Stimulated activated CD4-positive, alpha-beta T cell treated with anti-CD3 and anti-CD28 coated beads, TNF-alpha, amount 100 ng/mL, for 1 hour (primary cell): Measurements from ENCODE around the gene ZNF516.

Experiments
- DNase-seq, 3 donors: peaks; one replicate each; pipeline ENCODE4 v3.0.0-alpha.2; 2020; ENCODE audit warnings: low read depth in 3 of 3, low spot score in 1 of 3

ZNF516 gene

DNA sequence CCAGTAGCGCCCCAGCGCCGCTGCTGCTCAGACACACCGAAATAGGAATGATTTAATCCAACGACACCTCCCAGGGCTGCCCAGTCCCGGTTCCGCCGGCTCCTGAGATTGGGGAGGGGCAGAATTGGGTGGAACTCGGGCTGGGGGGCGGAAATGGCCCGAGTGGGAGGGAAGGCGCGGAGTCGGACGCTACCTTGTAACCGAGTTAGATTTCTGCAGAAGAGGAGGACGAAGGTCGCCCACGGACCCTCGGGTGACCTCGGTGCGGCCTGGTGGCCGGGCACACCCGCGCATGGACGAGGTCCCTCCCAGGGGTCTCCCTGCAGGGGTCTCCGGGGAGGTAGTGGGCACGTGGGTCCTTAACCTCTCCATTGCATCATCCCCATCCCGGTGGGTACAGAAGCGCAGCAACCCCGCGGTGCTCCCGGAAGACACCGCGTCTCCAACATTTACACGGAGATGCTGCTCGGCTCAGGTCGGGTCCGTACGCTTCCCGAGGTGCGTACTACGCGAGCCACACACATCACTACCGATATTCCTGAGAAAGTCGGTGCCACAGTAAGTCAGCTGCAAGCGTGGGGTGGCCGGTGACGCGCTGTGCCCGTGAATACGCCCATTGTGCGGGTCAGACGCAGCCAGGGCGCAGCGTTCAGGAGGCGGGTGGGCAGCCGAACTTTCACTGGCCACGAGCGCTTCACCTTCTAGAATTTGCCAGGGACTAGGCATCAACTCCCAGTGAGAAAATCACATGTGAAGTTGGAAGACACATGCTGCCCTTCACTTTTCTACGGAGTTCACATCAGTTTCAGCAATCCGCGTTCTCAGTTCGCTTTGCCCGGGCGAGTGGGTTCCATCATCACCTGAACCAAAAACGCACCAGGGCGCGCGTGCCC is 3.0 kb downstream of the ZNF516 start:
- no peak for DNase-seq

- DNase-seq, result peak; percentile 36 to 63 (median 62)
These were observed 3.6 kb downstream of the ZNF516 start for GRCh38 chr18:76491473-76491775.

DNA sequence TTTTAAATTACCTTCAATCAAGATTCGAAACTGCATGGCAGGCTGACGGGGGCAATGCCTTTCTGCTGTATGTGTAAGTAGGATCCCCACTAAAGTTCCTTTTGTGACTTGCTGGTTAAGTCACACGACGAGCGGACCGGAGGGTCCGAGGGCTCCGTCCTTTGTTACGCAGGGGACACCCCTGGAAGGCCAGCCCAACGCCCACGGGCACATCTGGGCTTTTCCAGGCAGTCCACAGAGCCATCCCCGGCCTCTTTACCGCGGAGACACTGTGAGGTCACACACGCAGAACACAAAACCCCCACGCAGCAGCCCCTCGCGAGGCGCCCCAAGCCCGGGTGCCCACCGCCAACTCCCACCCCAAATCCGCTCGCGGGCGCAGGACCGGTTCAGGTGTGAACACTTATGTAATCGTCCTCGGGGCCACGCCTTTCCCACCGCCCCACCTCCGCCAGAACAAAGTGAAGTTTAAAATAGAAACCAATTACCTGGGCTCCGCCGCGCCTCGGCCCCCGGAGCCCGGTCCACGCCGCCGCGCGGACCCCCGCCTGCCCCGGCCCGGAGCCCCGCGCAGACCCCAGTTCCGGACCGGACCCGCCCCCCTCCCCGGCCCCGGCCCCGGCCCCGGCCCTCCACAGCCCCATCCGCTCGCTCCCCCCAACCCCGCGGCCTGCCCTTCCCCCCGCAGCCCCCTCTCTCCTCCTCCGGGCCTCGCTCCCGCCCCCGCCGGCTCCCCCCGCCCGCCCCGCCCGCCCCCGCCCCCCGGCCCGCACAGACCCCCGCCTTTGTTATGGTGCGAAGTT is 4.2 kb downstream of the ZNF516 start:
- DNase-seq, result no peak

DNA sequence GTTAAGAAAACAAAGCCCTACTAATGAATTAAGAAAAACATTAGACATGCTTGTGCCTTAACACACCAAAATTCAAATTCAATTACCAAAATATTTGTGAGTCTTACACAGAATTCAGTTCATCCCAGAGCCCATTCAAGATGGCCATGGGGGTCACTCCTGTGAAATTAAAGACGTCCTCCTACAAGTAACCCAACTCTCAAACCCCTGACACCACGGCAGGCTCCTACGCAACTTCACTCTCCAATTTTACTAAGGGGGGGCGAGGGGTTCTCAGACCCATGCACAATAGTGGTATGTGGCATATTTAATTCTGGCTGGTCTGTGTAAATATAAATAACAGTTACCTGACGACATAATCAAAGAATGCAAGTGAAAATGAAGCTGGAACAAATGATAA is 5.0 kb downstream of the ZNF516 start:
- DNase-seq, result no peak

- no peak for DNase-seq
These were observed 6.0 kb downstream of the ZNF516 start for GRCh38 chr18:76489081-76489480.

- DNase-seq, result no peak
These were observed 6.9 kb downstream of the ZNF516 start for GRCh38 chr18:76488190-76488589.

GRCh38 chr18:76487782-76488181 is 7.3 kb downstream of the ZNF516 start:
- no peak for DNase-seq

DNA sequence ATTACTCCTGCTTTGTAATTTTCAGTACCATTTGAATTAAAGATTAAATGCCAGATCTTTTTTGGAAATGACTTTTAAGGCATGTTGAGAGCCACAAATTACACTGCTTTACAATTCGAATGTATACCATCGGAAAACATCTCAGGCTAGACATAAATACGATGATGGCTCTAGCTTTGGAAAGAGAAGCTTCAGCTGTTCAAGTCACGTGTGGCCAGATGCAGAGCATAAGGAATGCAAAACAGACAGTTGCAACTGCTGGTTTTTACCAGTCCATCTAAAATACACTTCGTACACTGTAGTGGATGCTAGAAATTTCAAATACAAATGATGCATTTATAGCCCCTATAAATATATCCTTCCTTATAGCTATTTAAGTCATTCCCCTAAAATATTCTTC is 8.0 kb downstream of the ZNF516 start:
- no peak for DNase-seq

DNA sequence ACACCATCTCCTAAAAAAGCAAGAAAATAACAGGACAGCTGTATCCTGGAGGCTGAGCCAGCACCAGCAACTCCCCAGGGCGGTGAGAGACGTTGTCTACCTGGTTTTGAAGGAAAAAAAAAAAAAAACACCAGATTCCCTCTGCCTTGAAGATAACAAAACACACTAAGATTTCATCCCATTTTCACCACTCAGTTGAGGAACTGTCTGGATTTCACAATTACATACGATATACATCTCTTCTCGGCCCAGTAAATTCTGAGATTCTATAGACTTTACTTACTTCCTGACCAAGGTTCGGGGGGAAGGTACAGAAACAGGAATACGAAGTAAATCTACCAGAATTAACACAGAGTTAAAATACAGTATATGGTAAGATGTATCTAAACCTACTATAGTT is 8.5 kb downstream of the ZNF516 start:
- DNase-seq, result no peak

DNA sequence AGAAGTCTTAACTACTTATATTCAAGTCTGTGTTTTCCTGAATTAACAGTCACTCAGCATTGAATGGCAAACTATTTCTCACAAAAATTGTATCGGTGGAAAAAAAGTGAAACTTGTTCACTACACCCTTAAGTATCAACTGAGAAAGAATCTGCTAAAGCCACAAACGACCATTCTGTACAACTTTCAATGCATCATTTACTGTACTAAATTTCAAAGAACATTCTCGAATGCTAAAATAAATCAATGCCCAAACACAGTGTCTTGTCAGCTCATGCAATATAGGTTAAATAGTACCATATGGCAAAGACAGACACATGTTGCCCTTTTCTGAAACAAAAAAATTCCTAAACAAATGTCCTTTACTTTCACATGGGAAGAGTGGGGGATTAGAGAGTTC is 9.0 kb downstream of the ZNF516 start:
- no peak for DNase-seq

DNA sequence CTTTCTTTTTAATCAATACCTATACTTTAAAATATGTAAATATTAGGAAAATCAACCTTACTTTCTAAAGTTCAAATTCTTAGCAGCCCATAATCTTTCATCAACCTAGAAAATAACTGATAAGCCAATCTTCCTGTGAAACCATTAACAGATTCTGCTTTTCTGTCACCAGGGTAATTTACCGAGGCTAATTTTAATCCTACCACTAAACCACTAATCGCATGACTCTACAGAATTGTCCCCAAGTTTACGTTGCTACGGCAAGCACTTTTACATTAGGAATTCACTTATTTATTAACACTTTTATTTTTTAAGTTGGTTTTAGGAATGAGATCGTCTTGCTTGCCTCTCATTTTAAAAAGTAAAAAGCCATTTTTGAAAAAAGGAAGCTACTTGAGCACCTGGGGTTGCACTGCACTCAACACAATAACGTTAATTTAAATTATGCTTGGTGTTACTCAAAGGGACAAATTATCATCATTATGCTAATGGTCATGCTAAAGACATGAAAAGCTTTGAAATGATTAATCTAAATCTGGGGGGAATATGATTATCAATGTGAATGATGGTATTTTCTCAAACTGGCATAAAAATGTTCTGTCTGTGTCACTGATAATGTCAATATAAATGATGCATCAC is 10.2 kb downstream of the ZNF516 start:
- no peak for DNase-seq

GRCh38 chr18:76483780-76484179 is 11.3 kb downstream of the ZNF516 start:
- DNase-seq, result no peak

DNA sequence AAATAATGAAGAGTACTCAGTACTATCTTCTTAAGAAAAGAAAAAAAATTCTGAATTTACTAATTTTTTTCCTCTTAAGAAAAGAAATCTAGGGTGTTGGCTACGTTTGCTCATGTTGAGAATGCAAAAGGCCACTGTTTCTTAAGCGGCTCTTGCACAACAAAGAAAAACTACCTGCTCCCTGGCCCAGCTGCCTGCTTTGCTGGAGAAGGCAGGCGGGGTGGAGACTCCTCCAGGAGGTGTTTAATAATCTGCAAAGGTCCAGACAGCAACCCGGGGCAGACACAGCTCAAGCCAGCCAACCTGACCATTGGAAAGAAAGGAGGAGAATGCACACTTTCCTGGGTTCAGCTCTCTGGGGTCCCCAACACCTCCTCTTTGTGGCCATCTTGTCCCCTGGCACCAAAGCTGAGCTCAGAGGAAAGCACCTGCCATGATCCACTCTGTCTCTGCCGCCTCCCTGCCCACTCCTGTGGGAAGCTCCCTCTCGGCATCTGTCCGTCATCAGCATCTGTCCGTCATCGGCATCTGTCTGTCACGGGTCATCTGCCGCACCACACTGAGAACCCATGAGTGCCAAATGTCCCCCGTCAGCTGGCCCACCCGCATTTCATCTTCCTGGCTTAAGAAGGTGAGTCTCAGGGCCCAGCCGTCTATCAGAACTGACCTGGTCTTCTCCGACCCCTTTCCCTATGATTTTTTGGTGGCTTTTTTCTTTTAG is 11.9 kb downstream of the ZNF516 start:
- no peak for DNase-seq

DNA sequence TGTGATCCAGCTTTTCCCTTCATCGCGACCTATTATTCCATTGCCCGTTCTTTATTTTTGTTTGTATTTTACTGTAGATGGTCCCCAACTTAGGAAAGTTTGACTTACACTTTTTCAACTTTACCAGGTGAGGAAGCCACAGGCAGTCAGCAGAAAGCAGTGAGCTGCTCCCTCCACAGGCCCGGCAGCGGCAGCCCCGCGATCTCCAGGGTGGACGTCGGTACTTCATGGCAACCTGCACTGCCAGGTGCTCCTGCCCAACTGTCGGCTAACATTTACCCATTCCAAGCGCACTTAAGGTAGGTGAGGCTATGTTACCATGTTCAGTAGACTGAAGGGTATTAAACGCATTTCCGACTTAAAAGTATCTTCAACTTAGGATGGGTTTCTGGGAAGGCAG is 12.8 kb downstream of the ZNF516 start:
- no peak for DNase-seq

- DNase-seq, result no peak
These were observed 14.1 kb downstream of the ZNF516 start for GRCh38 chr18:76480913-76481312.

DNA sequence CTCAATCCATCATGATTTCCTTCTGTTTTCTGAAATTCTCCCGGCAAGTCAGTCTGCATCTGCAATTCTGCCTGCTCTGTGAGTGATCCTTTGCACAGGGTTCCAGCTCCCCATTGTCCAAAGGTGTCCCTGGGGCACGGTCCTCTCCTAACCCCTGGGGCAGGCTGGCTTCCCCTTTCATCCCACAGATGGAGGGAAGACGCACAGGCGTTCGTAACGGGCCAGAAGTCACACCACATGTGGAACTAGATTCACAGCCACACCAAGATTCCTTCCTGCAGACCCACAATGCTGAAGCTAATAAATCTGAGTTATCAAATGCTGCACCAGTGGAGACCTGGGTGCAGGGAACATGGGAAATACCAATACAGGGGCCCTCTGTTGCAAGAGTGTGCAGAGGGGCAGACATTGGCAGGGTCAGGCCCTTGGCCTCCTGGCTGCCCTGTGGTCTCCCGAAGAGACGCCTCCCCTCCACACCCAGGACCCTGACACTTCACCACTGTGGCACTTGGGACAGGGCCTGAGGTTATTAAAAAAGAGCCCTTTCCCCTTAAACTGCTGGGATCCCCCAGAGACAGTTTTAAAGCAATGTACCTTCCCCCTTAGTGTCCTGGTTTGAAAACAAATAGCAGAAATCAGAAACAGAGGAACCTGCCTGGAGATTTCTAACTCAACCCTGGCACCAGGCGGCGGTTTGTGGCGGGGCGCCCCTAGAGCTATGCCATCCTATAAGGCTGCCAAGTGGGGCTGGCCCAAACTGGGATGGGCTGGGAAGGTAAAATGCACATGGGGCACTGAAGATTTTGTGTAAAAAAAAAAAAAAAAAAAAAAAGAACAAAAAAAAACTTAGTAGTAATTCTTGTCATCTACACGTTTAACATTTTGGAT is 15.4 kb downstream of the ZNF516 start:
- DNase-seq, result no peak

DNA sequence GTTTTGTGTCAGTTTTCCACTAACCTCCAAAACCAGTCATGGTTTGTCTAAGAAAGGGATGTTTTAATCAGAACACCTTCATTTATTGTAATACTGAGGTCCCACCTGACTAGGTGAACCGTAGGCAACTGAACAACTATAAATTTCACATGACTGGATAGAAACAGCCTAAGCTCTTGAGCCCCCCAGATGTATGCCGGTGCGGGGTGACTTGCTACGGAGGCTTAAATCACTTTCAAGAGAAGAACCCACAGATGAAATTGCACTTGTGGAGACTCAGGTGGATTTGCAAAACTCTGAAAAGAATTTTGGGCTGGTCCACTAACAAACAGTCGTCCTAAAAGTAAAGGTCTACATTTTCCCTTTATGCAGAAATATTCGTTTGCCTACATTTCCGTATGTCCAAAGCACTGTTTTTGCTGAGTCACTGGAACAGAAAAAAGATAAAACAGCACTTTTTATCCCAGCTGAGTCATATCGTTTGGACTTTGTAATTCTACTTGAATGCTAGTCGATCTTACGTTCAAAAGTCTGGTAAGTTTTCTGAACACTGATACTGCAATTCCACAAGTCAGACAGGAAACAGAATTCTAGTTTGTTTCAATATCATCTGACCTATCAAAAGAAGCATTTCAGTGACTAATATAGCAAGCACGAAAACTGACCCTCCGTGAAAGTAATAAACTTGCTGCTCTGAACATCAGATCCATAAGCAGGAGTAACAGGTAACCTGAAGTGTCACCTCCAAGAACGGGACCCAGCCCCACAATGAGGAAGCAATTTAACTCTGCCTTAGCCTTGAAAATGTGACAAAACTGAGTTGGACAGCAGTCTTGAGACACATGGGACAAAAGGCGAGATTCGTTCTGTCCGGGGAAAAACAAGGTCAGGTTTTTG is 18.1 kb downstream of the ZNF516 start:
- no peak for DNase-seq

- no peak for DNase-seq
These were observed 19.4 kb downstream of the ZNF516 start for GRCh38 chr18:76475450-76476194.

GRCh38 chr18:76474824-76475223 is 20.2 kb downstream of the ZNF516 start:
- no peak for DNase-seq
